ENCODE results near the gene FNBP1.

- TF ChIP-seq CTCF (tag by site-specific recombination; IDR thresholded peaks at IDR 0.05) (no peak), ZNF112 (tag by site-specific recombination; IDR thresholded peaks at IDR 0.05) (no peak), ZBTB21 (tag by site-specific recombination; IDR thresholded peaks at IDR 0.05) (no peak)
These were observed 123.7 kb downstream of the FNBP1 start for GRCh38 chr9:129919277-129919676.
